ENCODE results near the gene POLL.

- TF ChIP-seq CTCF (conservative IDR thresholded peaks at IDR 0.05; ENCODE audit: low read length) (no peak), EZH2phosphoT487 (IDR thresholded peaks at IDR 0.05; ENCODE audit: borderline replicate concordance) (no peak)
Measured at GRCh38 chr10:101578192-101578591, 9.9 kb downstream of the POLL start.
